Activated T-helper 1 cell treated with Interleukin-2 at 50 U/mL for 16 hours (primary cell): ENCODE measurements around the gene ZNF423.
"Not testable (repeated sequence)": the region's sequence is repeated elsewhere in the genome, so short reads cannot be mapped to it uniquely, and the experiment has no call there.

Experiments
- DNase-seq: peaks from one replicate; pipeline ENCODE4 v3.0.0-alpha.2; 2020; ENCODE audit warnings: low read depth

Gene ZNF423

GRCh38 chr16:49583911-49584310 lies 272.0 kb downstream of the ZNF423 start:
- DNase-seq, result no peak

DNA sequence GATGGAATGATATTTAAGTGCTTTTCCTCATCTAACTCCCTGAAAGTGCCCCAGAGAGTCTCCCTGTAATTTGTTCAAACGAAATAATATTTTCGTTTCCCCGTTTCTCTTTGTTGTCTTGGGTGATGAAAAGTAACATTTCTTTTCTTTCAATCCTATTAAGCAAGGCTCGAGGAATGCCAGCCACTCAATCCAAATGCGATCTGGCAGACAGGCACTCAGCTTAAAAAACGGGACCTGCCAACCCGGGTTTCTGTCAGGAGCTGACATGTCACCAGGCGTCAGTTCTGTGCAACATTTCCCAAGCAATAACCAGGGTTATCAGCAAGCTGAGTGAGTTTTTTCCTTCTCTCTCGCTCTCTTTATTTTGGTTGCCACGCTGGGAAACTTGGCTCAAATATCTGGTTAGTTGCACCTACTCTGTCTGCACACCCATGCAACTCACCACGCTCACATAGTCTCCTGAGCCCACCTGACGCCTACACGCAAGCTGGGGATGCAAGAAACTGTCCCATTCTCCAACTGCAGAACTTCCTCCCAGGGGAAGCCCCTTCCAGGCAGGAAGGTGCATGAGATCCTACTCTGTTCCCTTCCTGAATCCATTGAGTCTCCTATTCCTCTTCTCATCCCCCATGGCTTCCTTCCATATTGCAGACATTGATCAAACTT lies 274.1 kb downstream of the ZNF423 start:
- DNase-seq, result no peak

- DNase-seq, result no peak
Measured at GRCh38 chr16:49580751-49581303, 275.1 kb downstream of the ZNF423 start.

DNA sequence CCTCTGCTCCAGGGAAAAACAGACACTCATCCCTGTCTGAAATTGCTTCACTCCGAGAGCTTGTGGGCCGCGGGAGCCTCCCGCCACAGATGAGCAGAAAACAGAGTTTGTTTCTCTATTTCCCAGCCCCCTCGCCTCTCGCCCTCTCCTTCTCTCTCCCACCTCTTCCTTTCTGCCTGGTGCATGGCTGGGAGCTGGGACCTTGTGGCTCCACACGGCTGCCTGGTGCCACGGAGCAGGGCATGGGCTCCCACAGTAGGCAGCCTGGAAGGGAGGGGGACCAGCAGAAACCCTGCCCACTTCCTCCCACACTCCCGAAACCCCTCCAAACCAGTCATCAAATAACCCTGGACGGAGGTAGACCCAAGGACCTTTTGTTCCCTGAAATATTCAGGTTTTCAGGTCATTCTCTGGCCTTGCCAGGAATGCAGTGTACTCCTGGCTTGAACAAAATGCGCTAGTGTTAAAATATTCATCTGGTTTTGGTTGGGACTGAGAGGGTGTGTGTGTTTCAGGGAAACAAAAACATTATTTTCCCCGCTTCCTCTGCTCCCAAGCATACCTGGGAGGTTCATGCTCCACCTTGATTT lies 277.4 kb downstream of the ZNF423 start:
- DNase-seq, result no peak

DNA sequence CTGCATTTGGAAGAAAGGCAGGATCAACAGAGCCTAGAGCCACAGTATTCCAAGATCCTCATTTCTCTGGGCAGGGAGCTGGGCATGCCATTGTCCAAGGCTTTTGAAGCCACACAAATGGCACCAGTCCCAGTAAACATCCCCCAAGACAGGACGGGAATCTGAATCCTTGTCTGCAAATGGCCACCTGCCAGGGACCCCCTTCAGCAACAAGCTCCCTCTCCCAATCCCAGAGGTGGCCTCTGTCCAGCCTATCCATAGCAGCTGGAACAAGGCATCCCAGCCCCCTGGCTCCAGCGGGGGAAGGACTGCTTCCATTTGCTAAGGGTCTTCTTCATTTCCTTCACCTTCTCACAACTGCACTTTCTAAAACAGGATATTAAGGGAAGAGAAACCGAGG lies 277.9 kb downstream of the ZNF423 start:
- no peak for DNase-seq

DNA sequence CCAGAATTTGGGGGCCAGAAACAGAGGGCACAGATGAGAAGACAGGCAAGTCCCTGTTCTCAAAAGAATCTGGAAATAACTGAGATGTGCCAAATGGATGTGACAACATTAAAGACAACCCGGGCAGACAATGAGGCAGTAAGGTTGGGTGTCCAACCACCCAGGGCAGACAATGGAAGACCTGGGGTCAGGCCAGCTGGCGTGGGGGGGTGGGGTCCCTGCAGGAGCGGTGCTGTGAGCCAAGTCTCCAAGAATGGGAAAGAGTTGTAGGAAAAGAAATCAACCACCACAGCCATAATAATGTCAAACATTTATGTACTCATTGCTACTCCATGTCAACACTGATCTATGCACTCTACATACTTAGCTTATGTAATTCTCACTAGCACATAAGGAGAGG lies 279.0 kb downstream of the ZNF423 start:
- DNase-seq, result no peak

DNA sequence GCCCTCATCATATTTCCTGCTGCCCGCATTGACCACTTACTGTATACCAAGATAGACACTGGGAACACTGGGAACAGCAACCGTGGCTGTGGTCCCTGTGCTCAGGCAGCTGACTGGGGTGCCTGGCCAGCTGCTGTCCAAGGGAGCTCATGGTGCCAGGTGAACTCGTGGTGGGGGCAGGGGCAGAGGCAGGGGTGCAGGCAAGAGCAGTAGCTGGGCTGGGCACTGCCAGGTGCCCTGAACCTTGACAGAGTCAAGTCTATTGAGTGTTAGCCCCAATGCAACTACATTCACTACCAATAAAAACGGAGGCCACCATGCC lies 279.8 kb downstream of the ZNF423 start:
- no peak for DNase-seq

DNA sequence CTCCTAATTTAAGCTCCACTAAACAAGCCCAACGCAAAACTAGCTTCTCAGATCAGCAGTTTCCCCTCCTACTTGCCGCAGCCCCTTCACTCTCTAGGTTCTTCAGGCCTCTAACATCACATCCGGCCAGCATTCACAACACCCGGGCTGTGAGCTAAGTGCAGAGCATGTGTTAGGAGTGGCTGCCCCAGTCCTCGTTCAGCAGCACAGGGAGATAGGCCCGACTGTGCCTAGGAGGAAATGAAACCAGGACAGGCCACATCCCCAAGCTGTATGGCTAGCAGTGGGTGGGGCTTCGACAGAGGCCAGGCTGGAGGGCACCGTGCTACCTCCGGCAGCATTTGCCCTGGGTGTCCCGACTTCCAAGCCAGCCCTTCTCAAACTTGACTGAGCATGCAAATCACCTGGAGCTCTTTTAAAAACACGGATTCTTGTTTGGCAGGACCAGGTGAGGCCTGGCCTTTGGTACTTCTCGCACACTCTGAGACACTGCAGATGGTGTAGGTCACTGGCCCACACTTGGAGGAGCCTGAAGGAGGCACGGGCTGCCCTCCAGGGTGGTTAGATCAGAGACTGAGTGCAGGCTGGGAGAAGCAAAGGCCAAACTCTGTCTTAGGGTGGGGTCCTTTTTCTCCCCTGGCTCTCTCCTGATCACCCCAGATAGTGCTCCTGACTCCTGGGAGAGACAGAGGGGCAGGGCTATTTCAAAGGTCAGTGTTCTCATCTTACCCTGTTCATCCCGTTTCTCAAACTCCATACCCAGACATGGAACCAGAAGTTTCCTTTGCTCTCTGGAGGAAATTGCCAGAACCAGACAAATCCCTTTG lies 280.4 kb downstream of the ZNF423 start:
- DNase-seq, result no peak

GRCh38 chr16:49574826-49575225 lies 281.1 kb downstream of the ZNF423 start:
- no peak for DNase-seq

GRCh38 chr16:49567950-49568349 lies 288.0 kb downstream of the ZNF423 start:
- DNase-seq, result no peak

GRCh38 chr16:49566432-49566831 lies 289.5 kb downstream of the ZNF423 start:
- no peak for DNase-seq

- DNase-seq, result no peak
Measured at GRCh38 chr16:49564496-49565229, 291.2 kb downstream of the ZNF423 start.

GRCh38 chr16:49563666-49564065 lies 292.2 kb downstream of the ZNF423 start:
- DNase-seq, result no peak

- not testable (repeated sequence) for DNase-seq
Measured at GRCh38 chr16:49562894-49563293, 293.0 kb downstream of the ZNF423 start.

DNA sequence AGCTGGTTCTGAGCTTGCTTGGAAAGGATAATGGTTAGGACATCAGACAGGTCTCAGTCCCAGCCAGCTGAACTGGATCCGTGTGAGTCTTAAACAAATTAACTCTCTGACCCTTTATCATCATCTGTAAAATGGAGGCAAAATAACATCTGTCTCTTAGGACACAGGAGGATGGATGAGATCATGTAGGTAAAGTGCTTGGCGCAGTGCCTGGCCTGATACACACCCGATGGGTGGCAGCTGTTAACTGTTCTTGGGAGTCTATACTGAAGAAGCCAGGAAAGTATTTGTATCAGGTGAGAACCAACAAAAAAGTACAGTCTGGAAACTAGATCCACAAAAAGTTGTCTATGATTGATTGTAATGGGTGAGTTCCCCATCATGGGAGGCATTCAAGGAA lies 293.7 kb downstream of the ZNF423 start:
- DNase-seq, result no peak

- no peak for DNase-seq
Measured at GRCh38 chr16:49560004-49560830, 295.7 kb downstream of the ZNF423 start.

DNA sequence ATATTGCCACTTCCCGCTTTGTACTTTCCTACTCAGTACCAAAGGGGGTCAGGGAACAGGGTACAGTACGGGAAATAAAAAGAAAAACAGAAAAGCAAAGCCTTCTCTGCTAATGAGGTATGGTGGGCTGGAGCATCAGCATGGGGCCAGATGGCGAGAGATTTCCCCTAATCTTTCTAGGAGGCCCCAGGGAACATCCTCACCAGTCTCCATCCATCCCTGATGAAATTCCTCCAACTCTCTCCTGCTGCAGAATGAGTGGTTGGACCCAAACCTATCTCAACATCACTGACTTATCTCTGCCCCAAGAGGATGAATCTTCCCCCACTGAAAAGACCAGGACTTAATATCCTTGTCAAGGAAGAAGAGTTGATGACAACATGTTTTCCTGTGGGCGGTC lies 296.7 kb downstream of the ZNF423 start:
- no peak for DNase-seq

DNA sequence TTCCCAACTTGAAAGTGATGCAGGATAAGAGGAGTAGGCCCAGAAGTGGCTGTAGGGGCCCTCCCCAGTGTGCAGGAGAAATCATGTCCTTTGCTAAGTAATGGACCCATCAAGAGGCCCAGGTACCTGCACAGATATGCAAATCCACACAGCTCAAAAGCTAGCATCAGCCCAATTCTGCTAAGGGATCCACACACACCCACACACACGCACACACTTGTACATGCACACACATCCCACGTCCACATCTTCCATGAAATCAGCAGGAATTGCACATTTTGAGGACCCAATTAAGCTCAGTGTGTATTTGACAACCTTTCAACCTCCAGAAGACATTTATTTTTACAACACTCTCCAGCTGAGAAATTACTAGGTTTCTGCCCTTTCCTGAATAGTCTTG lies 297.5 kb downstream of the ZNF423 start:
- no peak for DNase-seq

DNA sequence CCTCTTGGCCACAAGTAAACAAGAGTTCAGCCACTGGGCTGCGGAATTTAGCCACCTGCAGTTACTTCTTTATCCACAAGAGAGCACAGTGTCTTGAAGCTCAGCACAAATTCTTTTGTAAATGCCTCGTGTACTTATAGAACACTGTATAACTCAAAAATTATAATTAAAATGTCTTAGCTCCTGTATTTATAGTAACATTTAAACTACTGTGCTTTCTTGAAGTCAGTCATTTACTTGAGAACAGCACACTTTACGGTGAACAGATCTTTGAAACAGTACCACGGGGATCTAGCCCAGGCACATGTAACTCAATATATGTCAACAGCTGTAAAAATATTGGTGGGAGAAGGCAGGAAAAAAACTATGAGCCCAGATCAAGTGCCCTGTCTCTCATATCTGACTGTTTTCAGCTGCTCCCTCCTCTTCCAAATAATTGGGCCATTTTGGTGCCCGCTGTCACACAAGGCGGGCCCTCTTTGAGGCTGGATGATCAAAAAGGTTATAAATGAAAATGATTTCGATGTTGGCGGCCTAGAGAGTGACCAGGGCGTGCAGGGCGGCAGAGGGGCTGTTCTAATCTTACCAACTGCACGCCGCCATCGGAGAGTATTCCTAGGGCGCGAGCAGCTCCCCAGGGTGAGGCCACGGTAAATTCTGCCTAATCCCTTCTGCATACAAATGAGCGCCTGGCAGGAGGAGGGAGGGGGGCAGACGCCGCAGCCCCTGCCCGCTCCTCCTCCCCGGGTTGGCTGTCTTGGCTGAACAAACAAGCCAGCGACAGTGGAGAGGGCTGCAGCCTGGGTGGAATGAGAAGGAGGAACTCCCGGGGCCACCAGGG lies 299.1 kb downstream of the ZNF423 start:
- DNase-seq, result no peak

GRCh38 chr16:49556249-49556605 lies 299.7 kb downstream of the ZNF423 start:
- no peak for DNase-seq

GRCh38 chr16:49554681-49555080 lies 301.2 kb downstream of the ZNF423 start:
- no peak for DNase-seq
